ENCODE data around the gene BET1.

DNA sequence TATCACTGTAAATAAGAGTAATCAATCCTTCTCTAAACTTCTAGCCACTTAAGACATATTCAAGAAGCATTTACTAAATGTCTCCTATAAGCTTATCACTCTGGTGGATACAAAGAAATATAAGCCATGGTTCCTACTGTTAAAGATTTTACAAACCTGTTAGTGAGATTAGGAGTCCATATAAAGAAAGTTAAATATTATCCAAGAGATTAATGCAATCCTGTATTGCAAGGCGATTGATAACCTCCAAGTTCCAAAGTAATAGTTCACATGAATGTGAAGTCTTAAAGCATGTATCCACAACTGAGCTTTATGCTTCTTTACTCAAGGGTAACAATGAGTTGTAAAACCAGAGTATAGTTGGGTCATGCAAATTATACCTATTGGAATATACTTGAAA is 12.6 kb upstream of the BET1 start:
- TF ChIP-seq, protein P1, sequence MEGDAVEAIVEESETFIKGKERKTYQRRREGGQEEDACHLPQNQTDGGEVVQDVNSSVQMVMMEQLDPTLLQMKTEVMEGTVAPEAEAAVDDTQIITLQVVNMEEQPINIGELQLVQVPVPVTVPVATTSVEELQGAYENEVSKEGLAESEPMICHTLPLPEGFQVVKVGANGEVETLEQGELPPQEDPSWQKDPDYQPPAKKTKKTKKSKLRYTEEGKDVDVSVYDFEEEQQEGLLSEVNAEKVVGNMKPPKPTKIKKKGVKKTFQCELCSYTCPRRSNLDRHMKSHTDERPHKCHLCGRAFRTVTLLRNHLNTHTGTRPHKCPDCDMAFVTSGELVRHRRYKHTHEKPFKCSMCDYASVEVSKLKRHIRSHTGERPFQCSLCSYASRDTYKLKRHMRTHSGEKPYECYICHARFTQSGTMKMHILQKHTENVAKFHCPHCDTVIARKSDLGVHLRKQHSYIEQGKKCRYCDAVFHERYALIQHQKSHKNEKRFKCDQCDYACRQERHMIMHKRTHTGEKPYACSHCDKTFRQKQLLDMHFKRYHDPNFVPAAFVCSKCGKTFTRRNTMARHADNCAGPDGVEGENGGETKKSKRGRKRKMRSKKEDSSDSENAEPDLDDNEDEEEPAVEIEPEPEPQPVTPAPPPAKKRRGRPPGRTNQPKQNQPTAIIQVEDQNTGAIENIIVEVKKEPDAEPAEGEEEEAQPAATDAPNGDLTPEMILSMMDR (conservative IDR thresholded peaks at IDR 0.05; ENCODE audit: low read depth, low read length) = no peak
- no peak for TF ChIP-seq EZH2phosphoT487 (IDR thresholded peaks at IDR 0.05; ENCODE audit: borderline replicate concordance, low read length)
